ENCODE results near the gene HPSE2. TPM values are rescaled to one million over a fixed set of nuclear protein-coding genes. Genes with fewer than 3 reads are reported as not detected.
"Not testable (repeated sequence)": the region's sequence is repeated elsewhere in the genome, so short reads cannot be mapped to it uniquely, and the experiment has no call there.

Gene HPSE2
- total RNA-seq, 2 experiments from 2014 or later: not detected

DNA sequence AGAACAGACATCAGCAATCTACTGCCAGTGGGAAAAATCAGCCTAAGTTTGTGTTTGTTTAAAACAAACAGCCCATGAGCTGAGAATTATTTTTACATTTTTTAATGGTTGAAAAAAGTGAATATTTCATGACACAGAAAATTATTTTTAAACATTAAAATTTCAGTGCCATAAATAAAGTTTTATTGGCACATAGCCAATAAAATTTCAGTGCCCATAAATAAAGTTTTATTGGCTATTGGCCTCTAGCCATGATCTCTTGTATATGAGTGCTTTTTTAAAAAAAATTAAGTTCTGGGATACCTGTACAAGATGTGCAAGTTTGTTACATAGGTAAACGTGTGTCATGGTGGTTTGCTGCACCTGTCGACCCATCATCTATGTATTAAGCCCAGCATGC, 305.9 kb downstream of the HPSE2 start:
- ChIA-PET POLR2A (no interaction called here), CTCF (no interaction called here)

GRCh38 chr10:98925651-98926050, 310.0 kb downstream of the HPSE2 start:
- CTCF ChIA-PET: no interaction called here
- POLR2A ChIA-PET: no interaction called here

- POLR2A ChIA-PET: no interaction called here
- CTCF ChIA-PET: no interaction called here
Measured at GRCh38 chr10:98924526-98924925, 311.1 kb downstream of the HPSE2 start.

- CTCF ChIA-PET: no interaction called here
Measured at GRCh38 chr10:98921316-98921715, 314.3 kb downstream of the HPSE2 start.

DNA sequence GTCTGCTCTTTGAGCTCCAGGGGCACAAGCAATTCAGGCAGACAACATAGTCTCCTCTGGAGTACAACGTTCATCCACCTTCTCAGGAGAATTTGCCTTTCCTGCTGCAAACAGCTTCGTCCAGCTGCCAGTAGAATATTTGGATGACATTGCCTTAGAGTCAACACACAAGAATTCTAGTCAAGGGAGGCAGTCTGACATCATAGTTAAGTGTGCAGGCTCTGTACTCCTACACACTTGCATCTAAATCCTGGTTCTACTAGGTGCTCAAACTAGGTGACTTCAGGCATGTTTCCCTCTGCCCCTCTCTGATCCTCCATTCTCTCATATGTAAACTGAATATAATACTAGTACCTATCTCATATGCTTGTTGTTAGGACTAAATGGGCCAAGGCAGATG, 314.8 kb downstream of the HPSE2 start:
- CTCF ChIA-PET: no interaction called here
- POLR2A ChIA-PET: no interaction called here

More at GRCh38 chr10:98921316-98921715, 314.3 kb downstream of the HPSE2 start:
- POLR2A ChIA-PET: no interaction called here

DNA sequence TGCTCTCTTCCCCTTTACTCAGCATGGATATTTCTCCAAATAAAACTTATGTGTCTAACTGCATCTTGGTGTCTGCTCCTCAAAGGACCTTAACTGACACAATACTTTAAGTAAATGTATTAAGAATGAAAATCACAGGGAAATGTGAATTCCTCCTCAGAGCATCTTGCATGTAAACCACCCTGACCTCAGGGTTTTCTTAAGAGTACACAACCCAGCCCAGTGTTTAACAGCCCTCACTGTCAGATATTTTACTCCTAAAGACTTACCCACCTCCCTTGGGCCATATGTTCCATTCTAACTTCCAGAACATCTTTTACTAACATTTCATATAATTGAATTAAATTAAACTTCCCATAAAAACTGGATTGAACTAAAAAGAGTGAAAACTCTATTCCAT, 315.3 kb downstream of the HPSE2 start:
- ChIA-PET POLR2A (no interaction called here), CTCF (no interaction called here)

DNA sequence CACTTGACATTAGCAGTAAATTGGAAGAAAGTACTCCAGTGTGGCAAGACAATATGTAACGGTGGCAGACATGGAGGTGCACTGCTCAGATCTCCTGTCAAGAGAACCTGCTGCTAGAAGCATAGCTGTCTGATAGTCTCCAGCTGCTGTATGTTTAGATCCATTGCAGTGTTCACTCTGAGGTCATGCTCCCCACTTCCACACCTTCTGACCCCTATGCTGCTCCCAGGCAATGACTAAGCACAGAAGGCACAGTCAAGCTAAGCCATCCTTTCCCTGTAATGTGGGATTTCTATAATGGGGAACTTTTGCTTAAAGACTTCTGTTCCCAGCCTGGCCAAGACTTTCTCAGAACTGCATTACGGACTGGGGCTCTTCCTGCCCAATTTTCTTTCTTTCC, 315.8 kb downstream of the HPSE2 start:
- CTCF ChIA-PET: no interaction called here
- POLR2A ChIA-PET: no interaction called here

DNA sequence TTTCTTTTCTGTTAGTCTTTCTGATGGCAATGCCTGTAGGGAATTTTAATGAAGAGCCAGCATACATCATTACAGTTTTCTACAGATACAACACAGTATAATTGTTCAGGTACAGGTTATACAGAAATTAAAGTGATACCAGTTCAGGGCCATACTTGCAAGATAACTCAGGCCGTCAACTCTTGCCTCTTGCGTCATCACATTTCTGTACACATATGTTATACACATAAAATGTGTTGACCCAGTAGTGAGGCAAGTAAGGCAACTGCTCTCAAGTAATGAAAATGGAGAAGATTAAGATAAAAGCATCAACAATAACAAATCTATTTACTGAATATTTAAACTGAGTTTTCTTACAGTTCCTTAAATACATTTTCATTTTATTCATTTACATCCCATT, 317.8 kb downstream of the HPSE2 start:
- CTCF ChIA-PET: no interaction called here

GRCh38 chr10:98916526-98917125, 319.0 kb downstream of the HPSE2 start:
- POLR2A ChIA-PET: no interaction called here
- CTCF ChIA-PET: no interaction called here

More for the DNA sequence above, 317.8 kb downstream of the HPSE2 start:
- POLR2A ChIA-PET: no interaction called here

DNA sequence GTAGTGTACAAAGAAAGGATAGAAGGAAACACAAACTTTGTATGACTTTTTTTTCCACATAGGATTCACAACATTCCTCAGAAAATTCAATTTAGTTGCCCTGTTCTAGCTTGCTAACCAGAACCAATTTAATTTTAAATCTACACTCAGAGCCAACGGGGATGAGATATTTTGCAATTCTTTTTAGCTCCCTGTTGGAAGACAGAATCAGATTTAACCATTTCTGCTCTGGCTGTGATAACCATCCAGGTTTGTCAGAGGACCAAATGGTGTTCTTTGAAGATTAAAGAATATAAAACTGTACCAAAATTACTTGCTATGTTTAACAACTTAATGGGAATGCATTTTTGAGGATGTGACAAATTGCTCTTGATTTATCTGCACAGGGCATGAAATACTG, 319.7 kb downstream of the HPSE2 start:
- ChIA-PET CTCF (no interaction called here), POLR2A (no interaction called here)

DNA sequence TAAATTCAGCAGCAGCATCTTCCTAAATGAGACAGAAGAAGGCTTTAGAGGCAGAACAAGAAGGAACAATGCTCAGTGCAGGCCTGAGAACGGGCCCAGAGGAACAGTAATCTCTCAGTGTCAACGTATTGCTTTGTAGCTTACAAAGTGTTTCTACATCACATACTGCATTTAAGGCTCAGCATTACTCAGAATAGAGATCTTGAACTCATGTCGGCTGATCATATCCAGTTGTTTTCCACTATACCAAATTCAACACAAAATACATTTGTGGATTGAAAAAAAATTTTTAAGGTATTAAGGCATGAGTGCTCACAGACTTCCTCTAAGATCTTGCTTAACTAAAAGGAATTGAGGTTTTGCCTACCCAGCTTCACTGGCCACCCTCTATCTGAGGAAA, 325.1 kb downstream of the HPSE2 start:
- ChIA-PET CTCF (no interaction called here), POLR2A (no interaction called here)

GRCh38 chr10:98910048-98910447, 325.6 kb downstream of the HPSE2 start:
- CTCF ChIA-PET: no interaction called here
- POLR2A ChIA-PET: no interaction called here

DNA sequence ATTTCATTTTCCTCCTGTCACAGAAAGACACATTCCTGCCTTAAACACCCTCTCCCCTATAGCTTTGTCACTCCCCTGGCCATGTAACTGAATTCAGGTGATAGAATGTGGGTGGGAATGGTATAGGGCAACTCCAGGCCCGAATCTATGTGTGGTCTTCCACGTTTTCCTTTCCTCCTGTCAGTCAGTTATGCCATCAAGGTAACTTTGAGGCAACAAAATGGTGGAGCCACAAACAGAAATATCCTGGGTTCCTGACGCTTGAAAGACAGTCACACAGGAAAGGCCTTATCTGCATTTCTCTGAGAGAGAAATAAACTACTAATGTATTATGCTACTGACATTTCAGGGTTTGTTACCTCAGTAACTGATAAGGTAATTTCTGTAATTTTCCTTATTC, 326.8 kb downstream of the HPSE2 start:
- ChIA-PET CTCF (no interaction called here), POLR2A (no interaction called here)

DNA sequence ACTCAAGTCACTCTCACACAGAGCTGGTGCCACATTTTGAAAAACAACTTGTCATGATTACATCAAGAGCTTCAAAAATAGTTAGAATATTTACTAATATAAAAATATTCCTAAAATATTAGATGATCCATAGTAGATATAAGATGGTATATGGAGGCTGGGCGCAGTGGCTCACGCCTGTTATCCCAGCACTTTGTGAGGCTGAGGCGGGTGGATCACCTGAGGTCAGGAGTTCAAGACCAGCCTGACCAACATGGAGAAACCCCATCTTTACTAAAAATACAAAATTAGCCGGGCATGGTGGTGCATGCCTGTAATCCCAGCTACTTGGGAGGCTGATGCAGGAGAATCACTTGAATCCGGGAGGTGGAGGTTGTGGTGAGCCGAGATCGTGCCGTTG, 327.4 kb downstream of the HPSE2 start:
- POLR2A ChIA-PET, CTCF ChIA-PET: not testable (repeated sequence)

- POLR2A ChIA-PET: no interaction called here
- CTCF ChIA-PET: no interaction called here
Measured at GRCh38 chr10:98901441-98902110, 334.1 kb downstream of the HPSE2 start.

GRCh38 chr10:98899018-98899417, 336.6 kb downstream of the HPSE2 start:
- POLR2A ChIA-PET: no interaction called here
- CTCF ChIA-PET: no interaction called here

DNA sequence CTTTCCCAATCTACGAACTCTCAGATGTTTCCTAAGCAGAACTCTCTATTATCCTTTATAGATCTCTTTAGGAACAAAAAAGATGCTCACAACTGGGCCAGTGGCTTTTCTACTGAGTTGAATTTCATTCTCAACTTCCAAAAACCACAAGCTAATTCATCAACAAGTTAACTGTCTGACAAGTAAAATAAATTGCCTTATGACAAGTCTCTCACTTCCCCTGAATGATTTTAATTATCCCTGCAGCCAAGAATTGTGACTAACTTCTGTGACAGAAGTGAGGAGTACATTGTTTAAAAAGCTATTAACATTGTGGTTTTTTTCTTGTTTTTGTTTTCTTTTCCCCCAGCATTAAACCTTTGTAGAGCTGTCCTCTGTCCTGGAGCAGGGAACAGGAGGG, 343.1 kb downstream of the HPSE2 start:
- POLR2A ChIA-PET: no interaction called here
- CTCF ChIA-PET: no interaction called here

DNA sequence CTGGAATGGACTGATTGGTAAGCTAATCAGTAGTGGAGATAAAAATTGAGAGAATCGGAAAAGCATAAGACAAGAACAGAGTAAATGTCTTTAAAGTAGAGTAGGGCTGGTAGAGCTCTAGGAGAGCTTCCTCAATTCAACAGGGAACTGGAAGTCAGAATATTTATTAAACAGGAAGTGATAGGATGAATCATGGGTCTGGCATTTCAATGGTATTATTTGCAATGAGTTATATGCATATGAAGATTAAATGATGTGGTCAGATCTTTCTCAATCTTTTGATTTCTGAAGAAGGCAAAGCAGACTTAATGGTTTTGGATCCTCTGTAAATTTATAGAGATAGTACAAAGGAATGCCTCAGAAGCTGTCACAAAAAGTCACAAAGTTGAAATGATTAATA, 349.0 kb downstream of the HPSE2 start:
- ChIA-PET CTCF (no interaction called here), POLR2A (no interaction called here)

- ChIA-PET POLR2A (no interaction called here), CTCF (no interaction called here)
Measured at GRCh38 chr10:98885378-98885777, 350.3 kb downstream of the HPSE2 start.

GRCh38 chr10:98881789-98882188, 353.9 kb downstream of the HPSE2 start:
- POLR2A ChIA-PET: no interaction called here
- CTCF ChIA-PET: no interaction called here

- POLR2A ChIA-PET: no interaction called here
- CTCF ChIA-PET: no interaction called here
Measured at GRCh38 chr10:98880971-98881370, 354.7 kb downstream of the HPSE2 start.

- ChIA-PET POLR2A (no interaction called here), CTCF (no interaction called here)
Measured at GRCh38 chr10:98878921-98879320, 356.7 kb downstream of the HPSE2 start.

Data from activated CD8-positive, alpha-beta memory T cell treated with anti-CD3 and anti-CD28 coated beads for 36 hours (primary cell).